Gastroesophageal sphincter (tissue), 3 donors: Measurements from ENCODE around the gene DNAH8.

Experiments used
- EP300 ChIP-seq: sonication (generic); formaldehyde crosslinking; IDR thresholded peaks from one replicate; pipeline ENCODE4 v1.6.1; 2017; ENCODE audit warnings: antibody characterized with exemption, mild to moderate bottlenecking
- POLR2A ChIP-seq, 2 donors: fragments of 450-650 bp; IDR thresholded peaks; one replicate each; pipeline ENCODE4 v1.6.1; 2017; ENCODE audit warnings: antibody characterized with exemption in 2 of 2, mild to moderate bottlenecking in 2 of 2, moderate library complexity in 1 of 2
- POLR2AphosphoS5 ChIP-seq: sonication (generic); formaldehyde crosslinking; IDR thresholded peaks from one replicate; pipeline ENCODE4 v1.6.1; 2017; ENCODE audit warnings: antibody characterized with exemption
- TF ChIP-seq, protein P1 (sequence below), 4 experiments: fragments of 200-600 bp in 2 of 4; fragments of 450-650 bp in 2 of 4; sonication (generic) in 1 of 4; IDR thresholded peaks; one replicate each; pipeline ENCODE4 v1.5.1; 2017 to 2019; ENCODE audit warnings: antibody characterized with exemption in 4 of 4, mild to moderate bottlenecking in 2 of 4, moderate library complexity in 2 of 4

DNA sequence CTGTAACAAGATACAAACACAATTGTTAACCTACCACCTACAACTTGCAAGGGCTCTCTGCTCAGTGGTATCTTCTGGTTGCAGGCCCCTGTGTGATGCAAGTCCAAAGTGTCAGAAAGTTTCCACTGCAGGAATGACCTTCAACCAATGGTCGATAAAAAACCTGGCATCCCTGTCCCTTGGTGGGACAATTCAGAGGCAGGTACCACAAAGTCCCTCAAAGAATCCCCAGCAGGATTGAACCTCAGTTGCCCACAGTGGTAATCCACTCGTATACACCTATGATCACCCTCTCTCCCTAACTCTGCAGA, 28.1 kb upstream of the DNAH8 start:
- no peak for TF ChIP-seq POLR2AphosphoS5
- no peak for TF ChIP-seq POLR2A (IDR thresholded peaks at IDR 0.05)
- TF ChIP-seq, protein P1, sequence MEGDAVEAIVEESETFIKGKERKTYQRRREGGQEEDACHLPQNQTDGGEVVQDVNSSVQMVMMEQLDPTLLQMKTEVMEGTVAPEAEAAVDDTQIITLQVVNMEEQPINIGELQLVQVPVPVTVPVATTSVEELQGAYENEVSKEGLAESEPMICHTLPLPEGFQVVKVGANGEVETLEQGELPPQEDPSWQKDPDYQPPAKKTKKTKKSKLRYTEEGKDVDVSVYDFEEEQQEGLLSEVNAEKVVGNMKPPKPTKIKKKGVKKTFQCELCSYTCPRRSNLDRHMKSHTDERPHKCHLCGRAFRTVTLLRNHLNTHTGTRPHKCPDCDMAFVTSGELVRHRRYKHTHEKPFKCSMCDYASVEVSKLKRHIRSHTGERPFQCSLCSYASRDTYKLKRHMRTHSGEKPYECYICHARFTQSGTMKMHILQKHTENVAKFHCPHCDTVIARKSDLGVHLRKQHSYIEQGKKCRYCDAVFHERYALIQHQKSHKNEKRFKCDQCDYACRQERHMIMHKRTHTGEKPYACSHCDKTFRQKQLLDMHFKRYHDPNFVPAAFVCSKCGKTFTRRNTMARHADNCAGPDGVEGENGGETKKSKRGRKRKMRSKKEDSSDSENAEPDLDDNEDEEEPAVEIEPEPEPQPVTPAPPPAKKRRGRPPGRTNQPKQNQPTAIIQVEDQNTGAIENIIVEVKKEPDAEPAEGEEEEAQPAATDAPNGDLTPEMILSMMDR (IDR thresholded peaks at IDR 0.05): no peak
- no peak for TF ChIP-seq EP300
